GM23338 (cell line): ENCODE results near the gene INPP5D. TPM values are rescaled to one million over a fixed set of nuclear protein-coding genes. Genes with fewer than 3 reads are reported as not detected.

Experiments
- ATAC-seq: fragments of 200-7000 bp; cut with Tn5 transposase; 3 replicates; pipeline ENCODE4 v1.9.1; 2020
- DNase-seq: peaks from one replicate; pipeline ENCODE4 v3.0.0-alpha.2; 2015; ENCODE audit warnings: low spot score
- H2AFZ ChIP-seq: fragments of 200-600 bp; sonication (generic); 2 replicates; pipeline ENCODE4 v1.8.0; 2016; ENCODE audit warnings: antibody characterized with exemption, mild to moderate bottlenecking, moderate library complexity
- H3F3A ChIP-seq: fragments of 200-600 bp; sonication (generic); replicated peaks from 2 replicates; pipeline ENCODE4 v1.8.0; 2017; ENCODE audit warnings: antibody characterized with exemption, mixed run types, low read depth
- H3K27ac ChIP-seq: fragments of 200-600 bp; sonication (generic); 2 replicates; pipeline ENCODE4 v1.6.1; 2016; ENCODE audit warnings: low read depth
- H3K27me3 ChIP-seq: fragments of 200-600 bp; sonication (generic); 2 replicates; pipeline ENCODE4 v1.8.0; 2016; ENCODE audit warnings: mild to moderate bottlenecking, mixed run types, moderate library complexity; ENCODE audit not compliant: insufficient read depth
- H3K36me3 ChIP-seq: fragments of 200-600 bp; sonication (generic); 2 replicates; pipeline ENCODE4 v1.8.0; 2016; ENCODE audit warnings: mild to moderate bottlenecking; ENCODE audit not compliant: insufficient read depth
- H3K4me1 ChIP-seq: fragments of 200-600 bp; sonication (generic); 2 replicates; pipeline ENCODE4 v1.8.0; 2016; ENCODE audit warnings: mild to moderate bottlenecking, moderate library complexity; ENCODE audit not compliant: insufficient read depth
- H3K4me2 ChIP-seq: fragments of 200-600 bp; sonication (generic); 2 replicates; pipeline ENCODE4 v1.7.1; 2017; ENCODE audit warnings: mixed run types
- H3K4me3 ChIP-seq: fragments of 200-600 bp; sonication (generic); 2 replicates; pipeline ENCODE4 v1.6.1; 2016; ENCODE audit warnings: mixed run types
- H3K79me2 ChIP-seq: fragments of 200-600 bp; sonication (generic); replicated peaks from 2 replicates; pipeline ENCODE4 v1.8.0; 2017; ENCODE audit warnings: mild to moderate bottlenecking; ENCODE audit not compliant: insufficient read depth
- H3K9me2 ChIP-seq: fragments of 200-600 bp; sonication (generic); 2 replicates; pipeline ENCODE4 v1.8.0; 2017; ENCODE audit not compliant: insufficient read depth
- H4K20me1 ChIP-seq: fragments of 200-600 bp; sonication (generic); replicated peaks from 2 replicates; pipeline ENCODE4 v1.8.0; 2017; ENCODE audit warnings: mild to moderate bottlenecking; ENCODE audit not compliant: insufficient read depth
- H3K27ac Mint-ChIP-seq: 2 replicates; pipeline ENCODE4 v1.8.0; 2020; ENCODE audit warnings: inconsistent platforms, mild to moderate bottlenecking, moderate library complexity, mixed read lengths
- H3K27me3 Mint-ChIP-seq: 3 replicates; pipeline ENCODE4 v1.8.0; 2022; ENCODE audit warnings: low read depth, mild to moderate bottlenecking, moderate library complexity, mixed read lengths, inconsistent platforms; ENCODE audit not compliant: insufficient read depth, poor library complexity
- H3K36me3 Mint-ChIP-seq: 3 replicates; pipeline ENCODE4 v1.8.0; 2021; ENCODE audit warnings: low read depth, mild to moderate bottlenecking, inconsistent platforms, moderate library complexity, mixed read lengths
- H3K4me1 Mint-ChIP-seq: 3 replicates; pipeline ENCODE4 v1.8.0; 2020; ENCODE audit warnings: mild to moderate bottlenecking, inconsistent platforms, mixed read lengths
- H3K4me3 Mint-ChIP-seq: 3 replicates; pipeline ENCODE4 v1.8.0; 2021; ENCODE audit warnings: moderate library complexity, mild to moderate bottlenecking, inconsistent platforms, mixed read lengths
- H3K9me3 Mint-ChIP-seq: 3 replicates; pipeline ENCODE4 v1.8.0; 2020; ENCODE audit warnings: moderate library complexity, mild to moderate bottlenecking, inconsistent platforms, mixed read lengths
- CREB1 ChIP-seq: fragments of 250-450 bp; sonication (Bioruptor Pico); IDR thresholded peaks from 2 replicates; pipeline ENCODE4 v1.5.0; 2020; ENCODE audit warnings: low read depth, mild to moderate bottlenecking, moderate library complexity
- EZH2phosphoT487 ChIP-seq: fragments of 200-600 bp; sonication (generic); IDR thresholded peaks from one replicate; pipeline ENCODE4 v1.8.1; 2018; ENCODE audit warnings: antibody characterized with exemption; ENCODE audit not compliant: unreplicated experiment
- JUNB ChIP-seq: IDR thresholded peaks from one replicate; pipeline ENCODE4 v1.6.1; 2016; ENCODE audit warnings: antibody characterized with exemption; ENCODE audit not compliant: unreplicated experiment
- NANOG ChIP-seq: IDR thresholded peaks from 2 replicates; pipeline ENCODE4 v1.6.1; 2016; ENCODE audit warnings: antibody characterized with exemption, borderline replicate concordance
- POLR2AphosphoS5 ChIP-seq: IDR thresholded peaks from 2 replicates; pipeline ENCODE4 v1.6.1; 2016; ENCODE audit warnings: antibody characterized with exemption, low read depth
- ZNF114 ChIP-seq: fragments of 250-450 bp; sonication (Bioruptor Pico); IDR thresholded peaks from 2 replicates; pipeline ENCODE4 v1.5.0; 2020; ENCODE audit warnings: mild to moderate bottlenecking, moderate library complexity
- polyA plus RNA-seq: library from polyadenylated mRNA; unstranded; fragments of >200 nt; fragmentation: Nextera tagmentation; extraction: Ambion mirVana; gene quantifications from 2 replicates; pipeline ENCODE4 v1.2.1, GENCODE V29; 2016
- total RNA-seq: library from RNA; depleted of rRNA; stranded (reverse); fragments of >200 nt; shearing (Covaris generic); gene quantifications from 2 replicates; pipeline ENCODE4 v1.2.3, GENCODE V29; 2014
- TF ChIP-seq, protein P1 (sequence below): fragments of 250-450 bp; sonication (Bioruptor Pico); IDR thresholded peaks from 2 replicates; pipeline ENCODE4 v1.5.0; 2020; ENCODE audit warnings: mild to moderate bottlenecking, moderate library complexity
- TF ChIP-seq, protein P2 (sequence below), 2 experiments: fragments of 200-600 bp in 1 of 2; sonication (generic) in 1 of 2; conservative IDR thresholded peaks; 2 replicates each; pipeline versions ENCODE4 v1.5.1 to v1.6.1; 2016 to 2017; ENCODE audit warnings: antibody characterized with exemption in 2 of 2, low read depth in 2 of 2, mild to moderate bottlenecking in 2 of 2, moderate library complexity in 1 of 2
- TF ChIP-seq, protein P3 (sequence below): IDR thresholded peaks from 2 replicates; pipeline ENCODE4 v1.6.1; 2016; ENCODE audit warnings: antibody characterized with exemption
- TF ChIP-seq, protein P4 (sequence below): IDR thresholded peaks from one replicate; pipeline ENCODE4 v1.6.1; 2018; ENCODE audit warnings: antibody characterized with exemption; ENCODE audit not compliant: unreplicated experiment

The INPP5D gene
- total and polyA plus RNA-seq, 2 experiments from 2014 or later: 6.6 to 8.3 TPM

DNA sequence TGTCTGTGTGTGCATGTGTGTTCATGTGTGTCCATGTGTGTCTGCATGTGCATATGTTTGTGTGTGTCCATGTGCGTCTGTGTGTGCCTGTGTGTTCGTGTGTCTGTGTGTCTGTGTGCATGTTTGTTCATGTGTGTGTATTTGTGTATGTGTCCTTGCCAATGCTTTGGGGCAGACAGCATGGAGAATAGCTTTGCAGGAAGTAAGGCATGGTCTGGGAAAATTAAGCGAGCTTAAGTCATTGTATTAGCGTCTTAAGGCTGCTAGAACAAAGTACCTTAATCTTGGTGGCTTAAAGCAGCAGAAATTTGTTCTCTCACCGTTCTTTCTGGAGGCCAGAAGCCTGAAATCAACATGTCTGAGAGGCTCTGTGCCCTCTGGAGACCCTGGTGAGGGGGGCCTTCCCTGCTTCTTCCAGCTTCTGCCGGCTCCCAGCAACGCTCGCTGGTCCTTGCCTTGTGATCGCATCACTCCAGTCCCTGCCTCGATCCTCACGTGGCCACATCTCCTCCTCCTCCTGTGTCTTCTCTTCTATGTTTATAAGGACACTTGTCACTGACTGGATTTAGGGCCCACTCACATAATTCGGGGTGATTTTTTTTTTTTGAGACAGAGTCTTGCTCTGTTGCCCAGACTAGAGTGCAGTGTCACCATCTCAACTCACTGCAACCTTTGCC is 23.8 kb upstream of the INPP5D start:
- Histone ChIP-seq H3K9me2 (peaks cover 6% of the 10 kb centered on the region; the same call in 1 of the 2 replicates), H4K20me1 (no peaks in the 10 kb centered on the region), H3F3A (peaks cover 13% of the 10 kb centered on the region), H3K36me3 (no peaks in the 10 kb centered on the region), H3K27ac (no peak overlapping the region), H3K27me3 (no peaks in the 10 kb centered on the region), H2AFZ (no peak overlapping the region), H3K4me3 (no peak overlapping the region), H3K79me2 (no peaks in the 10 kb centered on the region), H3K4me1 (no peaks in the 10 kb centered on the region), H3K4me2 (no peak overlapping the region)
- TF ChIP-seq, protein P1, sequence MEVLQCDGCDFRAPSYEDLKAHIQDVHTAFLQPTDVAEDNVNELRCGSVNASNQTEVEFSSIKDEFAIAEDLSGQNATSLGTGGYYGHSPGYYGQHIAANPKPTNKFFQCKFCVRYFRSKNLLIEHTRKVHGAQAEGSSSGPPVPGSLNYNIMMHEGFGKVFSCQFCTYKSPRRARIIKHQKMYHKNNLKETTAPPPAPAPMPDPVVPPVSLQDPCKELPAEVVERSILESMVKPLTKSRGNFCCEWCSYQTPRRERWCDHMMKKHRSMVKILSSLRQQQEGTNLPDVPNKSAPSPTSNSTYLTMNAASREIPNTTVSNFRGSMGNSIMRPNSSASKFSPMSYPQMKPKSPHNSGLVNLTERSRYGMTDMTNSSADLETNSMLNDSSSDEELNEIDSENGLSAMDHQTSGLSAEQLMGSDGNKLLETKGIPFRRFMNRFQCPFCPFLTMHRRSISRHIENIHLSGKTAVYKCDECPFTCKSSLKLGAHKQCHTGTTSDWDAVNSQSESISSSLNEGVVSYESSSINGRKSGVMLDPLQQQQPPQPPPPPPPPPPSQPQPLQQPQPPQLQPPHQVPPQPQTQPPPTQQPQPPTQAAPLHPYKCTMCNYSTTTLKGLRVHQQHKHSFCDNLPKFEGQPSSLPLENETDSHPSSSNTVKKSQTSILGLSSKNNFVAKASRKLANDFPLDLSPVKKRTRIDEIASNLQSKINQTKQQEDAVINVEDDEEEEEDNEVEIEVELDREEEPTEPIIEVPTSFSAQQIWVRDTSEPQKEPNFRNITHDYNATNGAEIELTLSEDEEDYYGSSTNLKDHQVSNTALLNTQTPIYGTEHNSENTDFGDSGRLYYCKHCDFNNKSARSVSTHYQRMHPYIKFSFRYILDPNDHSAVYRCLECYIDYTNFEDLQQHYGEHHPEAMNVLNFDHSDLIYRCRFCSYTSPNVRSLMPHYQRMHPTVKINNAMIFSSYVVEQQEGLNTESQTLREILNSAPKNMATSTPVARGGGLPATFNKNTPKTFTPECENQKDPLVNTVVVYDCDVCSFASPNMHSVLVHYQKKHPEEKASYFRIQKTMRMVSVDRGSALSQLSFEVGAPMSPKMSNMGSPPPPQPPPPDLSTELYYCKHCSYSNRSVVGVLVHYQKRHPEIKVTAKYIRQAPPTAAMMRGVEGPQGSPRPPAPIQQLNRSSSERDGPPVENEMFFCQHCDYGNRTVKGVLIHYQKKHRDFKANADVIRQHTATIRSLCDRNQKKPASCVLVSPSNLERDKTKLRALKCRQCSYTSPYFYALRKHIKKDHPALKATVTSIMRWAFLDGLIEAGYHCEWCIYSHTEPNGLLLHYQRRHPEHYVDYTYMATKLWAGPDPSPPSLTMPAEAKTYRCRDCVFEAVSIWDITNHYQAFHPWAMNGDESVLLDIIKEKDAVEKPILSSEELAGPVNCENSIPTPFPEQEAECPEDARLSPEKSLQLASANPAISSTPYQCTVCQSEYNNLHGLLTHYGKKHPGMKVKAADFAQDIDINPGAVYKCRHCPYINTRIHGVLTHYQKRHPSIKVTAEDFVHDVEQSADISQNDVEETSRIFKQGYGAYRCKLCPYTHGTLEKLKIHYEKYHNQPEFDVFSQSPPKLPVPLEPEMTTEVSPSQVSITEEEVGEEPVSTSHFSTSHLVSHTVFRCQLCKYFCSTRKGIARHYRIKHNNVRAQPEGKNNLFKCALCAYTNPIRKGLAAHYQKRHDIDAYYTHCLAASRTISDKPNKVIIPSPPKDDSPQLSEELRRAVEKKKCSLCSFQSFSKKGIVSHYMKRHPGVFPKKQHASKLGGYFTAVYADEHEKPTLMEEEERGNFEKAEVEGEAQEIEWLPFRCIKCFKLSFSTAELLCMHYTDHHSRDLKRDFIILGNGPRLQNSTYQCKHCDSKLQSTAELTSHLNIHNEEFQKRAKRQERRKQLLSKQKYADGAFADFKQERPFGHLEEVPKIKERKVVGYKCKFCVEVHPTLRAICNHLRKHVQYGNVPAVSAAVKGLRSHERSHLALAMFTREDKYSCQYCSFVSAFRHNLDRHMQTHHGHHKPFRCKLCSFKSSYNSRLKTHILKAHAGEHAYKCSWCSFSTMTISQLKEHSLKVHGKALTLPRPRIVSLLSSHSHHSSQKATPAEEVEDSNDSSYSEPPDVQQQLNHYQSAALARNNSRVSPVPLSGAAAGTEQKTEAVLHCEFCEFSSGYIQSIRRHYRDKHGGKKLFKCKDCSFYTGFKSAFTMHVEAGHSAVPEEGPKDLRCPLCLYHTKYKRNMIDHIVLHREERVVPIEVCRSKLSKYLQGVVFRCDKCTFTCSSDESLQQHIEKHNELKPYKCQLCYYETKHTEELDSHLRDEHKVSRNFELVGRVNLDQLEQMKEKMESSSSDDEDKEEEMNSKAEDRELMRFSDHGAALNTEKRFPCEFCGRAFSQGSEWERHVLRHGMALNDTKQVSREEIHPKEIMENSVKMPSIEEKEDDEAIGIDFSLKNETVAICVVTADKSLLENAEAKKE: no peak
- TF ChIP-seq EZH2phosphoT487: no peak
- TF ChIP-seq, protein P2, sequence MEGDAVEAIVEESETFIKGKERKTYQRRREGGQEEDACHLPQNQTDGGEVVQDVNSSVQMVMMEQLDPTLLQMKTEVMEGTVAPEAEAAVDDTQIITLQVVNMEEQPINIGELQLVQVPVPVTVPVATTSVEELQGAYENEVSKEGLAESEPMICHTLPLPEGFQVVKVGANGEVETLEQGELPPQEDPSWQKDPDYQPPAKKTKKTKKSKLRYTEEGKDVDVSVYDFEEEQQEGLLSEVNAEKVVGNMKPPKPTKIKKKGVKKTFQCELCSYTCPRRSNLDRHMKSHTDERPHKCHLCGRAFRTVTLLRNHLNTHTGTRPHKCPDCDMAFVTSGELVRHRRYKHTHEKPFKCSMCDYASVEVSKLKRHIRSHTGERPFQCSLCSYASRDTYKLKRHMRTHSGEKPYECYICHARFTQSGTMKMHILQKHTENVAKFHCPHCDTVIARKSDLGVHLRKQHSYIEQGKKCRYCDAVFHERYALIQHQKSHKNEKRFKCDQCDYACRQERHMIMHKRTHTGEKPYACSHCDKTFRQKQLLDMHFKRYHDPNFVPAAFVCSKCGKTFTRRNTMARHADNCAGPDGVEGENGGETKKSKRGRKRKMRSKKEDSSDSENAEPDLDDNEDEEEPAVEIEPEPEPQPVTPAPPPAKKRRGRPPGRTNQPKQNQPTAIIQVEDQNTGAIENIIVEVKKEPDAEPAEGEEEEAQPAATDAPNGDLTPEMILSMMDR (conservative IDR thresholded peaks at IDR 0.05; ENCODE audit: low read depth in 2 of 2): no peak
- TF ChIP-seq NANOG: no peak
- TF ChIP-seq CREB1 (CRISPR knock-in tag): no peak
- TF ChIP-seq, protein P3, sequence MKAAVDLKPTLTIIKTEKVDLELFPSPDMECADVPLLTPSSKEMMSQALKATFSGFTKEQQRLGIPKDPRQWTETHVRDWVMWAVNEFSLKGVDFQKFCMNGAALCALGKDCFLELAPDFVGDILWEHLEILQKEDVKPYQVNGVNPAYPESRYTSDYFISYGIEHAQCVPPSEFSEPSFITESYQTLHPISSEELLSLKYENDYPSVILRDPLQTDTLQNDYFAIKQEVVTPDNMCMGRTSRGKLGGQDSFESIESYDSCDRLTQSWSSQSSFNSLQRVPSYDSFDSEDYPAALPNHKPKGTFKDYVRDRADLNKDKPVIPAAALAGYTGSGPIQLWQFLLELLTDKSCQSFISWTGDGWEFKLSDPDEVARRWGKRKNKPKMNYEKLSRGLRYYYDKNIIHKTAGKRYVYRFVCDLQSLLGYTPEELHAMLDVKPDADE: no peak
- no peak for TF ChIP-seq JUNB
- TF ChIP-seq ZNF114 (CRISPR knock-in tag): no peak
- TF ChIP-seq POLR2AphosphoS5: no peak
- TF ChIP-seq, protein P4, sequence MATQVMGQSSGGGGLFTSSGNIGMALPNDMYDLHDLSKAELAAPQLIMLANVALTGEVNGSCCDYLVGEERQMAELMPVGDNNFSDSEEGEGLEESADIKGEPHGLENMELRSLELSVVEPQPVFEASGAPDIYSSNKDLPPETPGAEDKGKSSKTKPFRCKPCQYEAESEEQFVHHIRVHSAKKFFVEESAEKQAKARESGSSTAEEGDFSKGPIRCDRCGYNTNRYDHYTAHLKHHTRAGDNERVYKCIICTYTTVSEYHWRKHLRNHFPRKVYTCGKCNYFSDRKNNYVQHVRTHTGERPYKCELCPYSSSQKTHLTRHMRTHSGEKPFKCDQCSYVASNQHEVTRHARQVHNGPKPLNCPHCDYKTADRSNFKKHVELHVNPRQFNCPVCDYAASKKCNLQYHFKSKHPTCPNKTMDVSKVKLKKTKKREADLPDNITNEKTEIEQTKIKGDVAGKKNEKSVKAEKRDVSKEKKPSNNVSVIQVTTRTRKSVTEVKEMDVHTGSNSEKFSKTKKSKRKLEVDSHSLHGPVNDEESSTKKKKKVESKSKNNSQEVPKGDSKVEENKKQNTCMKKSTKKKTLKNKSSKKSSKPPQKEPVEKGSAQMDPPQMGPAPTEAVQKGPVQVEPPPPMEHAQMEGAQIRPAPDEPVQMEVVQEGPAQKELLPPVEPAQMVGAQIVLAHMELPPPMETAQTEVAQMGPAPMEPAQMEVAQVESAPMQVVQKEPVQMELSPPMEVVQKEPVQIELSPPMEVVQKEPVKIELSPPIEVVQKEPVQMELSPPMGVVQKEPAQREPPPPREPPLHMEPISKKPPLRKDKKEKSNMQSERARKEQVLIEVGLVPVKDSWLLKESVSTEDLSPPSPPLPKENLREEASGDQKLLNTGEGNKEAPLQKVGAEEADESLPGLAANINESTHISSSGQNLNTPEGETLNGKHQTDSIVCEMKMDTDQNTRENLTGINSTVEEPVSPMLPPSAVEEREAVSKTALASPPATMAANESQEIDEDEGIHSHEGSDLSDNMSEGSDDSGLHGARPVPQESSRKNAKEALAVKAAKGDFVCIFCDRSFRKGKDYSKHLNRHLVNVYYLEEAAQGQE: no peak
- H3K27me3 Mint-ChIP-seq: peaks cover 3% of the 10 kb centered on the region
- no peak for DNase-seq
- no peak for ATAC-seq
- H3K9me3 Mint-ChIP-seq: peaks cover 3% of the 10 kb centered on the region; the same call in 1 of the 3 replicates
- peaks cover 10% of the 10 kb centered on the region for H3K4me1 Mint-ChIP-seq
- peak overlapping the region; percentile 67 for H3K27ac Mint-ChIP-seq
- H3K36me3 Mint-ChIP-seq: peaks cover 3% of the 10 kb centered on the region; the same call in 1 of the 3 replicates
- H3K4me3 Mint-ChIP-seq: no peak overlapping the region
